Left cardiac atrium (tissue), 4 donors: ENCODE results near the gene ANGPT4. TPM values are rescaled to one million over a fixed set of nuclear protein-coding genes. Genes with fewer than 3 reads are reported as not detected.
A peak's percentile ranks its signal among the peaks of the same experiment; 100 is the strongest.
"Not testable (repeated sequence)": the region's sequence is repeated elsewhere in the genome, so short reads cannot be mapped to it uniquely, and the experiment has no call there.

Experiments used
- ATAC-seq, 2 donors: fragments of 200-7000 bp; cut with Tn5 transposase; one replicate each; pipeline ENCODE4 v1.9.1; 2020; ENCODE audit warnings: mild to moderate bottlenecking in 2 of 2, moderate library complexity in 2 of 2
- DNase-seq: peaks from one replicate; pipeline ENCODE4 v3.0.0-alpha.2; 2020
- intact Hi-C, 2 donors: fragments of 100-400 bp; cut with DNase I; formaldehyde crosslinking; loops; one replicate each; pipeline versions ENCODE4 v1.14.1 to v1.15.1; 2022 to 2023
- total RNA-seq, 2 donors: library from RNA; stranded (reverse); fragmentation: NEBNext Ultra II Directional; extraction: Animal tissue kit (Norgen Biotek cat#: 25700); gene quantifications; one replicate each; pipeline ENCODE4 v1.2.1, GENCODE V29; 2021
- donor health status: DM: no; HTN: yes; CAD: no.
- donor health status: DM: no; HTN: yes; CAD: no; lungs with severe emphysema.
- donor health status: DM: yes; HTN: yes; CAD: no.
- donor health status: Dilated cardiomyopathy.

The ANGPT4 gene
- total RNA-seq, 2 donors from 2014 or later: 0.27 TPM; not detected in 1

DNA sequence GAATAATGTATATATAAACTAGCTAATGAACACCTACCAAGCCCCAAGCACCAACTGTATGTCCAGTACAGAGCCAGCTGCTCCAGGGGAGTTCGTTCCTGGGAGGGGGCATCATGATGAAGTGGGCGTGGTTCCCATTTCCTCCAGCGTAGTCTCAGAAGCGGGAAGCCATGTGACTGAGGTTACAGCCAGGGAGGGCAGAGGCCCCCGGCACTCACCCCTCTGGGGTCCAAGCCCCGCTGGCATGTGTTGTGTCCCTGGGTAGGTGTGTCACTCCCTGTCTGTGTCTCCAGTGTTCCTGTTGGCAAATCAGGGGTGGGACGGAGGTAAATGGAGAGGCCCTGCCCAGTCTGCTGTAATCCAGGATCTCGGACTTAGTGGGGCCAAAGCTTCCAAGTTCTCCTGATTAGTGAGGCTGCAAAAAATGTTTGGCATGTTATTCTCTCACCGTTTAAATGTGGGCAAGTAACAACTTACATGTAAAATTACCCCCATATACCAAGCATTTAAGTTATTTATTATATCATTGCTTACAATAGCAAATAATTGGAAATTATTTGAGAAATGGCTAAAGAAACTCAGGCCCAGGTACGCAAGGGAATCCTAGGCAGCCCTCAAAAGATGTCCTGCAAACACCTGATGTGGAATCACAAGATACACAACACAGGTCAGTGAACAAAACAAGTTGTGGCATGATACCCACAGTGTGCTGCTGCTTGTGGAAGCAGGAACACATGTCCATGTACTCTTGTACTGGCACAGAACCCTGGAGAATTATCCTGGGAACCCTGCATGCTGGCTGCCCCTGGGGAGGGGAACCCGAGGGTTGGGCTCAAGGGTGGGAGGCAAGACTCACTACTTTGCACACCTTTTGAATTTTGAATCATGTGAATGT is 60.4 kb downstream of the ANGPT4 start:
- intact Hi-C loops: no loop called here
- ATAC-seq: no peak
- no peak for DNase-seq

DNA sequence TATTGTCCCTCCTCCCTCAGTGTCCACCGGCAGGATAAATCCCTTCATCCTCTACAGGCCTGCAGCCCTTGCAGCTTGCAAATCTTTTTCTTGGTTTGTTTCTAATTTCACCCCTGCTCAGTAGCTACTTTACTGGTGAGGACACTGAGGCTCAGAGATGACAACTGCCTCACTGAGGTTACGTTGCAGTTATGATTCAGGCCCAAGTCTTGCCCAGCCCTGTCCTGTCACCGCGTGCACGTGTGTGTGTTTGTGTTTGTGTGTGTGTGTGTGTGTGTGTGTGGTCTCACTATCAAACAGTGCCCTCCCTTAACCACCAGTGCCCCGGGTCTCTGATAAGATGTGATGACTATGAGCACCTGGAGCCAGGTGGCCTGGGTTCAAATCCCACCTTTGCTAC is 61.5 kb downstream of the ANGPT4 start:
- intact Hi-C loops: no loop called here
- DNase-seq (no peak), ATAC-seq (no peak)

DNA sequence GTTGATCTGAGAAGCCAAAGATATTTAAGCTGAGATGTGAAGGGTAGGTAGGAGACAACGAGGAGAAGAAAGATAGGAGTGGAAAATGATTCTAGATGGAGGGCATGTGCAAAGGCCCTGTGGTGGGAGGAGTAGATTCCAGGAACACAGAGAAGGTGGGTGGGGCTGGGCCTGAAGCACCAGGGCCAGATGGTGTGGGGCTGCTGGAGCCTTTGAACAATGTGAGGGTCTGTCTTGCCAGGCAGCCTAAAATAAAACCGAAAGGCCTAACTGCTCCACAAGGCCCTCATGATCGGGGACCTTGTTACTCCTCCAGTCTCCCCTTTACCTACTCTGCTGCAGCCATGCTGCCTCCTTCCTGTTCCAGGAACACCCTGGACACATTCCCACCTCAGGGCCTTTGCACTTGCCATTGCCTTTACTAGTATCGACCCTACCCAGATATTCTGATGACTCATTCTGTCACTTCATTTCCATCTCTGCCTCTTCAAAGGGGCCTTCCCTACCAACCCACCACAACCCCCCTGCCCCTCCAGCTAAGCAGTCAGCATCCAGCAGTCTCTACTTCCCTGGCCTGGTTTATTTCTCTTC is 62.6 kb downstream of the ANGPT4 start:
- no peak for DNase-seq
- intact Hi-C loops: no loop called here
- ATAC-seq: no peak

DNA sequence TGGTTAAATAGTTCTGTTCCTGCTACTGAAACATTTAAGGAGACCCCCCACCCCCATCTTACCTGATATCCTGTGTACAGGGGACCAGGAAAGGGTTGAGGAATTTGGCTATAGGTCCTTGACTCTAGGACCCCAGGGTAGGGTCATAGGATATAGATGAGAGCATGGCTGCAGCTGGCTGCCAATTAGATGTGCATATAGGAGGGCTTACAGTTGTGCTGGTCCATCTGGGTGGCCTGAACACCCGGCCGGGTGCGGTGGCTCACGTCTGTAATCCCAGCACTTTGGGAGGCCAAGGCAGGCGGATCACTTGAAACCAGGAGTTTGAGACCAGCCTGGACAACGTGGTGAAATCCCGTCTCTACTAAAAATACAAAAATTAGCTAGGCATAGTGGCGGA is 67.4 kb downstream of the ANGPT4 start:
- DNase-seq, ATAC-seq, intact Hi-C loops: not testable (repeated sequence)

DNA sequence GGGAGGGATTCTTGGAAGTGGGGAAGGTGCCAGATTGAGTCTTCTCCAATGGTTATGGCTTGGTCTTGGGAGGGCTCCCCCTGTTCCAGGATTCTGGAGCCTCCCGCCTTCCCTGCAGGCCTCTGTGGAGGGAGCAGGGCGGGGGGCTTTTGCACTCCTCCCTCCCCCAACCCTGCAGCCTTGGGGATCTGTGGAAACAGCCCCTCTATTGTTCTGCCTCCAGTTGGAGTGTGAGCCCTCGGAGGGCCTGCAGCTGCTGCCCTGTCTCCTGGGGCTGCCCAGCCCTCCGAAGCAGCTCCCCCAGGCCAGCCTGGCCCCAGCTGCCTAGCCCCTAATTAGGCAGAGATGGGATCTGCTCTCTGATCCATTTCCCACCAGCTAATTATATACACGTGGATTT is 67.9 kb downstream of the ANGPT4 start:
- DNase-seq (no peak), ATAC-seq (no peak)
- intact Hi-C loops: no loop called here

DNA sequence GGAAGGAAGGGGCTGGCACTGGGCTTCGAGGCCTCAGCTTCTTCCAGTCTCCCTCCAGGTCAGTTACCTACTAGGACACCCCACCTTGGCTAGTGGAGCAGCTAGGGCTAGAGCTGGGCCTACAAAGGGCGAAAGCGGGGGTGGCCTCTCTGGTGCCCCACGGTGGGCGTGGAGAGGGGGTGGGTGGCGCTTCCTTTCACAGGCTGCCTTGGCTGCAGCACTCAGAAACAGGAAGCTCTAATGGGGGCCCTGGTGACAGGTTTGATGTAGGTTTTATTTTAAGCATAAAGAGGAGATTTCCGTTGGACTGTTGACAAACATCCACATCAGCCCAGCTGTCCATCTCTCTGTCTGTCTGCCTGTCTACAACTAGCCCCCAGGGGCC is 69.2 kb downstream of the ANGPT4 start:
- no peak for ATAC-seq
- no peak for DNase-seq
- intact Hi-C loops: no loop called here

DNA sequence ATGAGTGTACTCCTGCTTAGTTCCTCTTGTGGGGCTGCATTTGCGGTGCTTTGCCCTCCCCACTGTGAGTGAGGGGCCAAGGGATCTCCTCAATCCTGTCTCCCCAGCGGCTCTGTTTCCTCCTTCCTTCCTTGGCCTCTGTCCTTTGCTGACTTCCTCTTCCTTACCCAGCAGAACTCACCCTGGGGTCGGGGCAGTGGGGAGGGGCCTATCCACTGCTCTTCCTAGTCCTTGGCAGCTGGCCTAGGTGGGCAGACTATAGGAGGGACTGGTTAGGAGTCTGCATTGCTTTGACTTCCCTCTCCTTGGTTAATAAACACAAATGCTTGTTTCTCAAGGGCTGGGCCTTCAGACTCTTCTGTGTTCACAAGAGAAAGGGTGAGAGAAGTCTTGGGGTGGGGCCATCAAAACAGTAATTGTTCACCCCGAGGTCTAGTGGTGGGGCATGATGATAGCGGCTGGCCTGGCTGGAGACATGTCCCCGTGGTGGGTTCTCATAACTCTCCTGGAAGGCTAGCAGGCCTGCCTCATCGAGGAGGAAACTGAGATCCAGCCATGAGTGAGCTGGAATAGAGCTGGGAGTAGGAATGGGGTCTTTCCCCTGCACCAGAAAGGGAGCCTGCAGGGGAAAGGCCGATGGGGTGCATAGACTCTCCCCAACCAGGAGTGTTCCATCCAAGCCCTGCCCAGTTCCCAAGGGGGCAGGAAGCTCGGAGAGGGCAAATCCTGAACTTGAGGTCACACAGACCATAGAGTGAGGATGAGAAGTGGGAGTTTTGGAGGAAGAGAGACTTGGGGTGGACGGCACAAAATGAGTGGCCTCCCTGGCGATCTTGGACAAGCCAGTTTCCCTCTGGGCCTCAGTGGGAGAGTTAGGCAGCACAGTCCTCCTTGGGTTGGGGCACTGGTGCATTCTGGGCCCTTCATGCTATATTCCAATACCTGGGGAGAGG is 69.9 kb downstream of the ANGPT4 start:
- intact Hi-C loops: no loop called here
- ATAC-seq (no peak), DNase-seq (no peak)

DNA sequence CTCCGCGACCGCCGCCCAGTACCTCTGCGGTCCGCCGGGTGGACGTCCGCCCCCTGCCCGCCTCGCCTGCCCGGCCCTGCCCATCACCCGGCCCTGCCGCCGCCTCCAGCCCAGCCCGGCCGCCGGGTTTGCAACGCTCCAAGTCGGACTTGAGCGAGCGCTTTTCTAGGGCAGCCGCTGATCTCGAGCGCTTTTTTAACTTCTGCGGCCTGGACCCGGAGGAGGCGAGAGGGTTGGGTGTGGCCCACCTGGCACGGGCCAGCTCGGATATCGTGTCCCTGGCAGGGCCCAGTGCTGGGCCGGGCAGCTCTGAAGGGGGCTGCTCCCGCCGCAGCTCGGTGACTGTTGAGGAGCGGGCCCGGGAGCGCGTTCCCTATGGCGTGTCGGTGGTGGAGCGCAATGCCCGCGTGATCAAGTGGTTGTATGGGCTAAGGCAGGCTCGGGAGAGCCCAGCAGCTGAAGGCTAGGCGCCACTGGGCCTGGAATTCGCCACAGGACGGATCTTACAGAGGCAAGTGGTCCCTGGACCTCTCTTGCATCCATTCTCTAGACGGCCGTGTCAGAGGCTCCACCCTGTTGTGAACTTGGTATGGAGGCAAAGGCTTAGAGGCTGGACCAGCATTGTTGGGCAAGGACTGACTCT is 70.8 kb downstream of the ANGPT4 start:
- intact Hi-C loops: no loop called here
- DNase-seq (no peak), ATAC-seq (no peak)

DNA sequence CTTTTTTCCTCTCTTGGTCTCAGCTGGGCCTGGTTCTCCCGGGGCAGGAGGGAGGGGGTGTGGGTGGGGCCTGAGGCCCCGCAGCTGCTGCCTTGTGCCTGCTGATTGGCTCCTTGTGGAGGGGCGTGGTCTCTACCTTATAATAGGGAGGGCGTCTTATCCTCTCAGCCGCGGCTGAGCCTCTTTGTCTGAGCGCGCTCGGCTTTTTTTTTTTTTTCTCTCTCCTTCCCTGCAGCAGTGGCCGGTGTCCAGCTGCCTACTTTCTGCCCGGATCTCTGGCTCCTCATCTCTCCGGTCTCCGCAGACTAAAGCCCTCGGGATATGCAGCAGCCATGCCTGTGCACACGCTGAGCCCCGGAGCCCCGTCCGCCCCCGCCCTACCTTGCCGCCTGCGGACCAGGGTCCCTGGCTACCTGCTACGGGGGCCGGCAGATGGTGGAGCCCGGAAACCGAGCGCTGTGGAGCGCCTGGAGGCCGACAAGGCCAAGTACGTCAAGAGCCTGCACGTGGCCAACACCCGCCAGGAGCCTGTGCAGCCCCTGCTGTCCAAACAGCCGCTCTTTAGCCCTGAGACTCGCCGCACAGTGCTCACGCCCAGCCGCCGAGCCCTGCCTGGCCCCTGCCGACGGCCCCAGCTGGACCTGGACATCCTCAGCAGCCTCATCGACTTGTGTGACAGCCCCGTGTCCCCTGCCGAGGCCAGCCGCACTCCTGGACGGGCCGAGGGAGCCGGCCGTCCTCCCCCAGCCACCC is 71.5 kb downstream of the ANGPT4 start:
- DNase-seq (peak; percentile 94), ATAC-seq (peak; percentile 98 to 99)
- intact Hi-C loops: no loop called here

DNA sequence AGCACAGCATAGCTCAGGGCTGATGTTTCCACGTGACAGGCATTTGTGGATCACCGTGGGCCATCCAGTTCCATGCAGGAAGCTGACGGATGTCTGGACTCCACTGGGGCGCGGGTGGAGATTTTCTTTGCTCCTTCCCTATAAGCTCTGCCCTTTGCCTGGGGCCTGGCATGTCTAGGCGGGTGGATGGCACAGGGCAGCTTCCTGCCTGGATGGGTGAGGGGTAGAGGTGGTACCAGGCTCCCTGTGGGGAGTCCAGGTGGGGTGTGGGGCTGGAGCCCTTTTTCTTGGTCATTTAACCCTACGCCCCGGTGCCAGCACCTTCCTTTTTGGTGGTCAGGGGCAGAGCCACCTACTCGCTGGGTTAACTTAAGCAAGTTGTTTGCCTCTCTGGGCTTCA is 72.2 kb downstream of the ANGPT4 start:
- DNase-seq (no peak), ATAC-seq (no peak)
- intact Hi-C loops: no loop called here

DNA sequence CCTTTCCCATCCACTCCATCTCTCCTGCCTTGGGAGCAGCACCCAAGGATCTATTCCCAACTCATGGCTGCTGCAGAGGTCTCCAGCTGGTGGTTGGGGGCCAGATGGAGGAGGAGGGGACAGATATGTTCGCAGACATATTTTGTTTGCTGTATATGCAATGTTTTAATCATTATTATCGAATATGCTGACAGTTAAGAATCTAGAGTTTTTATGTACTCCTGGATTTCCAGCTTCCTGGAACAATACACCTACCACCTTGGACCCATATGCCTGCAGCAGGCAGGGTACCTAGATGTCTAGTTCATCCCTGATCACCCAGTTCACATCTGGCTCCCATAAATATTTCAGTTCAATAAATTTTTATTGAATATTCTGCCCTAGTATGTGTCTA is 73.6 kb downstream of the ANGPT4 start:
- intact Hi-C loops: no loop called here
- DNase-seq: no peak
- no peak for ATAC-seq

DNA sequence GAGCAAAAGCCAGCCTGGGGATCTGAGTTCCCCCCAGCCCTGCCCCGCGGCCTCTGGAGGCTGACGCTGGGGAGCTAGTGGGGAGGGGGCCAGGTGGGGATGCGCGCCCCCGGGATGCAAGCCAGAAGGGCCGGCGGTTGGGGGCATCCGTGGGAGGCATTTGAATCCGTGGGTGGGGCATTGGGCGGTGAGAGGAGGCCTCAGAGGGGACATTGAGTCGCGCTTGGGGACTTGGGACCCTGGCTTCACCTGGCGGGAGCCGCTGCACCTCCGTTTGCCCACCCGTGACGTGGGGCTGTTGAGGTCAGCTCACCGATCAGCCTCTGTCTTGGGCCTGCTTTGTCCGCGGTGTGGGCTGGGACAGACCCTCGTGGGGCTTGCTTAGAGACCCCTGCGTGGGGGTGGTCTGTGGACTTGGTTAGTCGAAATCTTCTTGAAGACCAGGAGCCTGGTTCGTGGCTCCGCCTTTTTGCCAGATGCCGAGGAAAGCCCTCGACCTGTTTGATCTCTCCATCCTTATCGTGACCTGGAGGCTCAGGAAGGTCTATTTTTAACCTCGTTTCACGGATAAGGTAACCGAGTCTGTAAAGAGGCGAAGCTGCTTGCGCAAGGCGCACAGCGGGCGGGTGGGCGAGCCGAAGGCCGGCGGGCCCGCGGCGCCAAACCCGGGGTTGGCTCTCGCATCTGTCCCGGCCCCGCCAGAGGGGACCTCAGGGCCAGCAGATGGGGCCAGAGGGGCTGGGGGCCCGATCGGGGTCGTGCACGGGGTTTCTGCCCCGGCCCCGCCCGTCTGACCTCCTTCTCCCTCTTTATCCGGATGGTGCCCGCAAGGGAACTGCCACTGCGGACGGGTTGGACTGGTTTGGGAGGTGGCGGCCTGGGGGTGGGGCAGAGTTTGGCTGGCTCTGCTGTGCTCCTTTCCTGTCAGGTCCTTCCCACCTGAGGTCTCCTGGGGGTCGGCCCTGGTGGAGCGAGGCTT is 74.3 kb downstream of the ANGPT4 start:
- intact Hi-C loops: no loop called here
- ATAC-seq (no peak), DNase-seq (no peak)

DNA sequence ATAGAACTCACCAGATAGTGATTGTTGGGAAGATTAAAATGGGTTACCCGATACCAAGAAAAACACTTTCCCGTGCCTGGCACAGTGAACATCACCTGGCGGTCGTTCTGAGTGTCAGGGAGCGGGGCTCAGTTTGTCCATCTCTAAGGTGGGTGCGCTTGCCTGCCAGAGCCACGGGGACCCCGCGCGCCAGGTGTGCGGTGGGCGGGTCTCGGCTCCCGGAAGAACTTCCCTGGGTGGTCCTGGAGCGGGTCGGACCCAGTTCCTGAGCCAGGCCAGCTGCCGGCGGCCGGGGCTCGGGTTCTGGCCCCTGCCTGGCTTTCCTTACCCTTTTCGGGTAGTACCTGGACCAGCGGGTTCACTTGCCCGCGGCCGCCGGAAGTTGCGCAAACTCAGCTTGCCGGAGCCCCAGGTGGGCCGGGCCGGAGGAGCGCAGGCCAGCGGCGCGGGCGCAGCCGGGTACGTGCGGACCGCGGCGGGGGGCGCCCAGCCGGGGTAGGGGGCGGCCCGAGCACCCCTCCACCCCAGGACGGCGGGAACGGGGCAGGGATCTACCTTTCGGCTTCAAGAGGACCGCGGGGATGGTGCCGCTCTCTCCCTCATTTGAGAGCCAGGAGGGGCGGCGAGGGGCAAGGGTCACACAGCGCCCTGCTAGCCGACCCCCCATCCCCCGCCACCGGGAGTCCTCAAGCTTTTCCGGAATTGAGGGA is 75.1 kb downstream of the ANGPT4 start:
- DNase-seq (no peak), ATAC-seq (peak in 1 of 2 donors; percentile 5)
- intact Hi-C loops: no loop called here

DNA sequence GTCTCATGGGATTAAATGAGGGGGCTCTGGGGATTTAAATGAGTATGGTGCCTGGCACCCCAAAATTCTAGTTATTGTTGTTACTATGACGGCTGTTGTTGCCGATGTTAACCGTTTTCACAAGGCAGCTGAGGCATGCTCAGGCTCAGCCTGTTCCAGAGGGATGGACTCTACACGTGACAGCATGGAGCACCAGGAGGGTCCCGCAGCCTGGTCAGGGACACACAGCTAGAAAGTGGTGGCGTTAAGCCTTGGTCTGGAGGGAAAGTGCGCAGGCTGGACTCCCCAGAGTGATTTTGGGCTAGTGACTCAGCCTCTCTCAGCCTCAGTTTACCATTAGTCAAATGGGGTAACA is 75.7 kb downstream of the ANGPT4 start:
- no peak for ATAC-seq
- DNase-seq: no peak
- intact Hi-C loops: no loop called here

DNA sequence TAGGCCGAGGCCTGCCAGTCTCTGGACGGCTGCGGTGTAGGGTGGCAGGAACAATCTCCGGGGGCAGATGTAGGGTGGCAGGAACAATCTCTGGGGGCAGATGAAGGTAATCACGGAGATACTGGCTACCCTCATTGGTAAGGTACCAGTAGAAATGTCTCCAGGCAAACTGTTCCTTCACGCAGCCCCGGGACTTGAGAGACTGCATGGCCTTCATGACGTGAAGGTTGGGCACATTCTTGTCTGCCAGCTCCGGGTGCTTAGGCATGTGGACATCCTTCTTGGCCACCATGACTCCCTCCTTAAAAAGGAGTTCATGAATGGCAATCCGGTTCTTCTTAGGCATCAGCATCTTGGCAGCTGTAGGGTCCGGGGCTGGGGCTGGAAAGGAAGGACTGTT is 76.5 kb downstream of the ANGPT4 start:
- no peak for ATAC-seq
- DNase-seq: no peak
- intact Hi-C loops: no loop called here

DNA sequence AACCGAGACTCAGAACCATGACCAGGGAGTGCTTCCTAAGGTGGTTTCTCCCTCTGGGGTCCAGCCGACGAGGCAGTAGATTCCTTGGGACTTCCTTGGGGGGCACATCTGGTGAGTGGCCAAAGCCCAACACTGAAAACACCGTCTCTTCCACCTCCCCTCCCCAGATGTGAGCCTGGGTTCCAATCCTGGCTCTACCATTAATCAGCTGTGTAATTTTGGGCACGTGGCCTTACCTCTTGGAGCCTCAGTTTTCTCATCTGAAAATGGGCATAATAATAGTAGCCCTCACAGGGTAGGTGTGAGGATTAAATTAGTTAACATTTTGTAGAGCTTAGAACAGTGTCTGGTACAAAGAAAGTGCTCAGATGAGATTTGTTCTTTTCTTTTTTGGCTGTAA is 77.1 kb downstream of the ANGPT4 start:
- intact Hi-C loops: no loop called here
- no peak for ATAC-seq
- no peak for DNase-seq

DNA sequence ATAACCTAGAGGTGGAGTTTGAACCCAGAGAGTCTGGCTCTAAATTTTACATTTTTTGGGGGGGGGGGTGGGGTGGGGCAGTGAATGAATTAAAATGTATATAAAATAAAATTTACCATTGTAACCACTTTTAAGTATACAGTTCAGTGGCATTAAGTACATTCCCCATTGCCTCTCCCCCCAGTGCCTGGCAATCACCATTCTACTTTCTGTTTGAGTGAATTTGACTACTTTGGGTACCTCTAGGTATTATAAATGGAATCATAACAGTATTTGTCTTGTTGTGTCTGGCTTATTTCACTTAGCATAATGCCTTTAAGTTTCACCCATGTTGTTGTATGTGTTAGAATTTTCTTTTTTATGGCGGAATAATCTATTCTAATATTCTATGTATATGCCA is 79.9 kb downstream of the ANGPT4 start:
- no peak for ATAC-seq
- intact Hi-C loops: no loop called here
- DNase-seq: no peak
